H1 (cell line): ENCODE measurements around the gene GALNT11.
"Not testable (repeated sequence)": the region's sequence is repeated elsewhere in the genome, so short reads cannot be mapped to it uniquely, and the experiment has no call there.

Source experiments
- ASH2L ChIP-seq: fragments of 200-600, 300-600 bp; sonication (generic); IDR thresholded peaks from one replicate; pipeline ENCODE4 v1.7.1; 2017; ENCODE audit warnings: low read length
- ATF3 ChIP-seq: IDR thresholded peaks from 2 replicates; pipeline ENCODE4 v1.6.1; 2011; ENCODE audit warnings: low read depth, mild to moderate bottlenecking, low read length; ENCODE audit not compliant: insufficient read depth
- CEBPB ChIP-seq: IDR thresholded peaks from 2 replicates; pipeline ENCODE4 v1.6.1; 2012; ENCODE audit warnings: low read depth, low read length
- CTCF ChIP-seq, 3 experiments: IDR thresholded peaks; 1 replicate in 2 of 3; 2 replicates in 1 of 3; pipeline versions ENCODE4 v1.5.1 to v1.6.1; 2011; ENCODE audit warnings: low read length in 3 of 3, mild to moderate bottlenecking in 3 of 3, inconsistent platforms in 2 of 3, low read depth in 1 of 3, moderate library complexity in 1 of 3; ENCODE audit not compliant: insufficient read depth in 1 of 3; ENCODE audit errors: control extremely low read depth in 1 of 3
- EP300 ChIP-seq, 2 experiments: IDR thresholded peaks; 1 replicate in 1 of 2; 2 replicates in 1 of 2; pipeline ENCODE4 v1.6.1; 2011 to 2012; ENCODE audit warnings: low read depth in 2 of 2, low read length in 2 of 2, mild to moderate bottlenecking in 2 of 2, borderline replicate concordance in 1 of 2, inconsistent platforms in 1 of 2, moderate library complexity in 1 of 2
- EZH2 ChIP-seq: fragments of 200-600 bp; sonication (generic); IDR thresholded peaks from 2 replicates; pipeline ENCODE4 v1.7.1; 2012; ENCODE audit warnings: low read depth, mild to moderate bottlenecking, moderate library complexity, low read length, inconsistent platforms; ENCODE audit not compliant: severe bottlenecking
- HDAC6 ChIP-seq: IDR thresholded peaks from one replicate; pipeline ENCODE4 v1.7.1; 2012; ENCODE audit warnings: low read depth, mild to moderate bottlenecking, inconsistent platforms, low read length, moderate library complexity
- JUN ChIP-seq: IDR thresholded peaks from 2 replicates; pipeline ENCODE4 v1.6.1; 2011; ENCODE audit warnings: low read depth, mild to moderate bottlenecking, improper control_type of control experiment, low read length
- NRF1 ChIP-seq: IDR thresholded peaks from 2 replicates; pipeline ENCODE4 v1.6.1; 2011; ENCODE audit warnings: mild to moderate bottlenecking, low read depth, low read length, improper control_type of control experiment
- POLR2A ChIP-seq, 2 experiments: IDR thresholded peaks; 1 replicate in 1 of 2; 2 replicates in 1 of 2; pipeline ENCODE4 v1.6.1; 2011; ENCODE audit warnings: low read depth in 2 of 2, low read length in 2 of 2, mild to moderate bottlenecking in 2 of 2; ENCODE audit errors: control extremely low read depth in 1 of 2
- POLR2AphosphoS5 ChIP-seq: IDR thresholded peaks from 2 replicates; pipeline ENCODE4 v1.6.1; 2011; ENCODE audit warnings: low read depth, low read length
- RNF2 ChIP-seq: fragments of 200-900, 300-1000 bp; sonication (generic); IDR thresholded peaks from 2 replicates; pipeline ENCODE4 v1.7.1; 2016; ENCODE audit warnings: borderline replicate concordance, low read depth, mild to moderate bottlenecking, antibody characterized with exemption, low read length; ENCODE audit not compliant: poor library complexity, severe bottlenecking; ENCODE audit errors: missing control alignments
- TBP ChIP-seq: IDR thresholded peaks from 2 replicates; pipeline ENCODE4 v1.6.1; 2011; ENCODE audit warnings: low read depth, low read length, improper control_type of control experiment

DNA sequence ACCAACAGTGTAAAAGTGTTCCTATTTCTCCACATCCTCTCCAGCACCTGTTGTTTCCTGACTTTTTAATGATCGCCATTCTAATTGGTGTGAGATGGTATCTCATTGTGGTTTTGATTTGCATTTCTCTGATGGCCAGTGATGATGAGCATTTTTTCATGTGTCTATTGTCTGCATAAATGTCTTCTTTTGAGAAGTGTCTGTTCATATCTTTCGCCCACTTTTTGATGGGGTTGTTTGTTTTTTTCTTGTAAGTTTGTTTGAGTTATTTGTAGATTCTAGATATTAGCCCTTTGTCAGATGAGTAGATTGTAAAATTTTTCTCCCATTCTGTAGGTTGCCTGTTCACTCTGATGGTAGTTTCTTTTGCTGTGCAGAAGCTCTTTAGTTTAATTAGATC lies 35.6 kb downstream of the GALNT11 start:
- not testable (repeated sequence) for TF ChIP-seq POLR2AphosphoS5; CTCF (IDR thresholded peaks at IDR 0.05; ENCODE audit: control extremely low read depth in 1 of 3, insufficient read depth in 1 of 3, low read depth in 1 of 3, low read length in 3 of 3); RNF2; EP300 (IDR thresholded peaks at IDR 0.05; ENCODE audit: borderline replicate concordance in 1 of 2, low read depth in 2 of 2, low read length in 2 of 2); NRF1; EZH2; ASH2L; POLR2A (IDR thresholded peaks at IDR 0.05; ENCODE audit: control extremely low read depth in 1 of 2, low read depth in 2 of 2, low read length in 2 of 2); TBP; HDAC6; CEBPB; JUN; ATF3
